Measurements from ENCODE around the gene GLIS1. TPM values are rescaled to one million over a fixed set of nuclear protein-coding genes. Genes with fewer than 3 reads are reported as not detected.

GLIS1 gene
- total RNA-seq, 1 donor from 2014 or later, result not detected

GRCh38 chr1:53732409-53732808 is 6.6 kb downstream of the GLIS1 start:
- TF ChIP-seq, protein P1, sequence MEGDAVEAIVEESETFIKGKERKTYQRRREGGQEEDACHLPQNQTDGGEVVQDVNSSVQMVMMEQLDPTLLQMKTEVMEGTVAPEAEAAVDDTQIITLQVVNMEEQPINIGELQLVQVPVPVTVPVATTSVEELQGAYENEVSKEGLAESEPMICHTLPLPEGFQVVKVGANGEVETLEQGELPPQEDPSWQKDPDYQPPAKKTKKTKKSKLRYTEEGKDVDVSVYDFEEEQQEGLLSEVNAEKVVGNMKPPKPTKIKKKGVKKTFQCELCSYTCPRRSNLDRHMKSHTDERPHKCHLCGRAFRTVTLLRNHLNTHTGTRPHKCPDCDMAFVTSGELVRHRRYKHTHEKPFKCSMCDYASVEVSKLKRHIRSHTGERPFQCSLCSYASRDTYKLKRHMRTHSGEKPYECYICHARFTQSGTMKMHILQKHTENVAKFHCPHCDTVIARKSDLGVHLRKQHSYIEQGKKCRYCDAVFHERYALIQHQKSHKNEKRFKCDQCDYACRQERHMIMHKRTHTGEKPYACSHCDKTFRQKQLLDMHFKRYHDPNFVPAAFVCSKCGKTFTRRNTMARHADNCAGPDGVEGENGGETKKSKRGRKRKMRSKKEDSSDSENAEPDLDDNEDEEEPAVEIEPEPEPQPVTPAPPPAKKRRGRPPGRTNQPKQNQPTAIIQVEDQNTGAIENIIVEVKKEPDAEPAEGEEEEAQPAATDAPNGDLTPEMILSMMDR (IDR thresholded peaks at IDR 0.05), result no peak
- Mint-ChIP-seq H3K9me3 (no peaks in the 10 kb centered on the region), H3K27ac (no peak overlapping the region), H3K36me3 (ENCODE audit: low read depth) (no peaks in the 10 kb centered on the region), H3K4me1 (peaks cover under 1% of the 10 kb centered on the region), H3K27me3 (peaks cover 32% of the 10 kb centered on the region), H3K4me3 (no peak overlapping the region)
- no peak for DNase-seq
- no peak for ATAC-seq (ENCODE audit: low read depth)
- CTCF ChIA-PET, result no interaction called here
- POLR2A ChIA-PET, result no interaction called here
- intact Hi-C loops (cut with micrococcal nuclease), result no loop called here

DNA sequence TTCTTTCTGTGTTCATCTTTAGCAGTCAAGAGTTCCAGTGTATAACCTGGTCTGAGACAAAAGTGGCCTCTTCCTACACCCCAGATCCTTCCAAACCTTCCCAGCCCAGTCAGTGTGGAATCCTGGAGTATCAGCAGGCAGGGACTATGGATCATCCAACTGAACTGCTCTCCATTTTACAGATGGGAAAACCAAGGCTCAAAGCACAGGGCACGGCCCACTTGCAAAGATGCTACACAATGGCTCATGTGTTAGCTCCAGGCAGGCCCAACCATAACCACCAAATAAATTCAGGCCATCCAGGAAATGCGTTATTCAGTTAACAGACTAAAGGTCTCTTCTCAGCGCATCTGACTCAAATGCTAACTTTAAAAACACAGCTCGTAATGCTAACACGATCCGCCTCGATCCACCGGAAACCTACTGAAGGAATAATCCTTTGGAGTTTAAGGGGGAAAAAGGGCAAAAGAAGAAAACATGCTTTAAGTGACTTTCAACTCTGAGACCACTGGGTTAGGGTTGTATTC is 7.1 kb downstream of the GLIS1 start:
- Mint-ChIP-seq H3K4me3 (no peak overlapping the region), H3K4me1 (no peaks in the 10 kb centered on the region), H3K36me3 (ENCODE audit: low read depth) (no peaks in the 10 kb centered on the region), H3K27me3 (peaks cover 31% of the 10 kb centered on the region), H3K9me3 (no peaks in the 10 kb centered on the region), H3K27ac (no peak overlapping the region)
- ATAC-seq (ENCODE audit: low read depth) (no peak), DNase-seq (no peak)
- ChIA-PET CTCF (no interaction called here), POLR2A (no interaction called here)
- TF ChIP-seq, protein P1 (IDR thresholded peaks at IDR 0.05), result no peak
- intact Hi-C loops (cut with micrococcal nuclease), result no loop called here

GRCh38 chr1:53731043-53731600 is 7.8 kb downstream of the GLIS1 start:
- Mint-ChIP-seq H3K4me3 (no peak overlapping the region), H3K27me3 (peaks cover 26% of the 10 kb centered on the region), H3K27ac (no peak overlapping the region), H3K4me1 (no peaks in the 10 kb centered on the region), H3K9me3 (no peaks in the 10 kb centered on the region), H3K36me3 (ENCODE audit: low read depth) (no peaks in the 10 kb centered on the region)
- ATAC-seq (ENCODE audit: low read depth) (no peak), DNase-seq (no peak)
- TF ChIP-seq, protein P1 (IDR thresholded peaks at IDR 0.05), result no peak
- ChIA-PET POLR2A (no interaction called here), CTCF (no interaction called here)
- intact Hi-C loops (cut with micrococcal nuclease), result no loop called here

DNA sequence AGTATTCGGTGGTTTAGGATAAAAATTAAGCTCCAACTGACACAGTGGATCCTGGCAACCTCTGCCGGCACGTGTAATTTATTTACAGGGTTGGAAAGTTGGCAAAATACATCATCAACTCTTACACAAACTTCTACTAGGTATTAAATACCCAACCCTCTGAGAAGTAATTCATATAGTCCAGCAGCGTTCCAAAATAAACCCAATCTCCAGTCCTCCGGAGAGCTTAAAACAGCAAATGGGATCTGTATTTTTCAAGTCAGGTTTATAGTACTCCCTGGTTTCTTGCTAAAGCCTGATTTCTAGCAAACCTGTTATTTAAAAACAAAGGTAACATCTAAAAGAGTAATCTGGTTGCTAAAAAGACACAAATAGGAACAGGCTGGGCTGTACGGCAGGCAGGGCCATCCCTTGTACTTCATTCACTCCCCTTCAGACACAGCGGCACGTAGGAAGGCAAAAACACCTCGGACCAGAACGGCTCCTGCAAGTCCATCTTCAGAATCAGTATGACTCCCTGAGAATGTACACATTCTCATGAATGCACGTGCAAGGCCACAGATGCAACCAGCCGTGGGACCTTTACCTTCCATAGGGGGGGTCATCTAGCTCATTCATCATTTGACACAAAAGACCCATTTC is 8.6 kb downstream of the GLIS1 start:
- no peak overlapping the region for H3K27ac Mint-ChIP-seq
- ATAC-seq (ENCODE audit: low read depth) (no peak), DNase-seq (no peak)
- H3K27me3 Mint-ChIP-seq, result peaks cover 20% of the 10 kb centered on the region
- no peaks in the 10 kb centered on the region for H3K36me3 Mint-ChIP-seq (ENCODE audit: low read depth)
- POLR2A ChIA-PET, result no interaction called here
- H3K4me1 Mint-ChIP-seq, result no peaks in the 10 kb centered on the region
- no peak overlapping the region for H3K4me3 Mint-ChIP-seq
- intact Hi-C loops (cut with micrococcal nuclease), result no loop called here
- H3K9me3 Mint-ChIP-seq, result no peaks in the 10 kb centered on the region
- CTCF ChIA-PET, result no interaction called here
- TF ChIP-seq, protein P1 (IDR thresholded peaks at IDR 0.05), result no peak

DNA sequence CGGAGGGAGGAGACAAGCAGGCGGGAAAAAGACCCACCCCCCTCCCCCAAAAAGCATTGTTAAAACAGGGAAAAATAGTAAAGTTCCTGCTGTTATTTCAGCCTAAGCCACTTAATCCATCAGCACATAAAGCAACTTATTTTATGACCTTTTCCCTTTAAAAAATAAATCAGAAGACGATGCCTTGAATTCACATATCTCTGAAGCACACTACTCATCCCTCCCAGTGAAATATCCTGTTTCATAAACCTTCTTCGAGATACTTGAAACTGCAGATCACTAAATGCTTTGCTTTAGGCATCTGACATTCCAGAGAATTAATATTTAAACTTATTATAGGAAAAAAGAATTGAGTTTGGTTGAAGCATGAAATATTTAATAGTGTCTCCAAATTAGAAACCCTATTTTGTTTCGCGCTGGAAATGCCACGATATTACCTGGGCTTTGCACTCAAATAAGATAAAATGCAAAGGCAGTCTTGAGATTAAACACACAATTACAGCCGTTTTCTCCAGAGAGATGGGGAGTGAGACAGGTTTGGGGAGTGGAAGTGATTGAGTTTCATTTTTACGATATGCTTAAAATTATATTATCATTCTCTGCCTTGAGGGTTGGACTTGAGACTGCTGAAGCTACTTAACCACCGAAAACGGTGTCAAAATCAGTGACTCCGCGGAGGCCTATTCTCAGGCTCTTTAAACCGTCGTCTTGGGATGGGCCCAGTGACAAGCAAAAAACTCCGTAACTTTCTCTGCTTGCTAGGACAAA is 9.3 kb downstream of the GLIS1 start:
- Mint-ChIP-seq H3K27me3 (peaks cover 21% of the 10 kb centered on the region), H3K4me3 (no peak overlapping the region), H3K9me3 (no peaks in the 10 kb centered on the region), H3K27ac (no peak overlapping the region), H3K36me3 (ENCODE audit: low read depth) (no peaks in the 10 kb centered on the region), H3K4me1 (no peaks in the 10 kb centered on the region)
- TF ChIP-seq, protein P1 (IDR thresholded peaks at IDR 0.05), result no peak
- DNase-seq (no peak), ATAC-seq (ENCODE audit: low read depth) (no peak)
- intact Hi-C loops (cut with micrococcal nuclease), result no loop called here
- ChIA-PET POLR2A (no interaction called here), CTCF (no interaction called here)
